ENCODE measurements around the gene GRIN2A. TPM values are rescaled to one million over a fixed set of nuclear protein-coding genes. Genes with fewer than 3 reads are reported as not detected.

The GRIN2A gene
- total and polyA plus RNA-seq, 5 donors from 2014 or later = not detected

DNA sequence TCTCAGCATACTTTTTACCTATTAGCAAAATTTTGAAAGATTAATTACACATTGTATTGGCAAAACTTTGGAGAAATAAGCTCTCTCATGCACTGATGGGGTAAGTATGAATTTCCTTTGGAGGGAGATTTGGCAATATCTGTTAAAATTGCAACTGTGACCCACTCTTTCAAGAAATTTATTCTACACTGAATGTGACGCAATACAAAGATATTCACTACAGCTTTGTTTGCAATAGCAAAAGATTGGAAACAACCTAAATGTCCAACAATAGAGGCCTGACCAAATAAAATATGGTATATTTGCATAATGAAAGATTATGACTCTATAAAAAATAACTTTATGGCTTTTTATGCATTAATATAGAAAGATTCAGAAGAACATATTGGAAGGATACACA lies 363.5 kb downstream of the GRIN2A start:
- Mint-ChIP-seq H3K9me3 (peaks cover 0 to 5% (median 2%) of the 10 kb centered on the region in 7 donors), H3K27me3 (no peaks in the 10 kb centered on the region), H3K4me1 (no peaks in the 10 kb centered on the region), H3K36me3 (no peaks in the 10 kb centered on the region), H3K4me3 (no peak overlapping the region), H3K27ac (no peak overlapping the region)
- ATAC-seq (ENCODE audit: low read depth in 2 of 2) = no peak
- H3K4me3 ChIP-seq (ENCODE audit: low read depth, low read length) = no peak overlapping the region
- H3K27ac ChIP-seq (ENCODE audit: insufficient read depth, low read length, poor library complexity, severe bottlenecking) = no peak overlapping the region
- DNase-seq = no peak
- no peaks in the 10 kb centered on the region for H3K27me3 ChIP-seq (ENCODE audit: control insufficient read depth, insufficient read depth, low read length)
- H3K4me1 ChIP-seq (ENCODE audit: control insufficient read depth, insufficient read depth, low read length, poor library complexity, severe bottlenecking) = no peaks in the 10 kb centered on the region
- H3K9me3 ChIP-seq (ENCODE audit: control insufficient read depth in 2 of 2, low read length in 2 of 2) = no peaks in the 10 kb centered on the region
- no peaks in the 10 kb centered on the region for H3K36me3 ChIP-seq (ENCODE audit: control insufficient read depth, insufficient read depth, low read length)

DNA sequence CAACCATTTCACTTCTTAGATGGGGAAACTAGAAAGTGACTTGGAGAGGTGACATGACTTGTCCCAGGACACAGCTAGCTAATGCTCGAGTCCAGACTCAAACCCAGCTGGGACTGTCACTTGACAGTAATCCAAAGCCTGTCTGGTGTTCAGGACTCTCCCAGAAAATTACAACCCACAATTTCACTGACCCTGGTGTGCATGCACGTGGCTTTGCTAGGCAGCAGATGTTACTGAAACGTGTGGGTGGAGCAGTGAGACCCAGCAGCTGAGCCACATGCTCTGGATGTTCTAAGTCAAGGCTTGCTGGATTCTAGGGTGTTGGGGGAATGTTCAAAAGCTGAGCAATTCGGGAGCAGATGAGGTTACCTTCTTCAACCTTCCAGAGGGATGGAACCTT lies 364.6 kb downstream of the GRIN2A start:
- H3K36me3 Mint-ChIP-seq = no peaks in the 10 kb centered on the region
- no peak for DNase-seq
- no peaks in the 10 kb centered on the region for H3K27me3 ChIP-seq (ENCODE audit: control insufficient read depth, insufficient read depth, low read length)
- no peaks in the 10 kb centered on the region for H3K4me1 ChIP-seq (ENCODE audit: control insufficient read depth, insufficient read depth, low read length, poor library complexity, severe bottlenecking)
- H3K27ac ChIP-seq (ENCODE audit: insufficient read depth, low read length, poor library complexity, severe bottlenecking) = no peak overlapping the region
- H3K9me3 ChIP-seq (ENCODE audit: control insufficient read depth in 2 of 2, low read length in 2 of 2) = no peaks in the 10 kb centered on the region
- H3K4me3 Mint-ChIP-seq = no peak overlapping the region
- H3K36me3 ChIP-seq (ENCODE audit: control insufficient read depth, insufficient read depth, low read length) = no peaks in the 10 kb centered on the region
- H3K27ac Mint-ChIP-seq = no peak overlapping the region
- H3K9me3 Mint-ChIP-seq = peaks cover 0 to 5% (median 3%) of the 10 kb centered on the region in 7 donors
- no peak for ATAC-seq (ENCODE audit: low read depth in 2 of 2)
- no peak overlapping the region for H3K4me3 ChIP-seq (ENCODE audit: low read depth, low read length)
- no peaks in the 10 kb centered on the region for H3K4me1 Mint-ChIP-seq
- peaks cover 4% of the 10 kb centered on the region for H3K27me3 Mint-ChIP-seq

DNA sequence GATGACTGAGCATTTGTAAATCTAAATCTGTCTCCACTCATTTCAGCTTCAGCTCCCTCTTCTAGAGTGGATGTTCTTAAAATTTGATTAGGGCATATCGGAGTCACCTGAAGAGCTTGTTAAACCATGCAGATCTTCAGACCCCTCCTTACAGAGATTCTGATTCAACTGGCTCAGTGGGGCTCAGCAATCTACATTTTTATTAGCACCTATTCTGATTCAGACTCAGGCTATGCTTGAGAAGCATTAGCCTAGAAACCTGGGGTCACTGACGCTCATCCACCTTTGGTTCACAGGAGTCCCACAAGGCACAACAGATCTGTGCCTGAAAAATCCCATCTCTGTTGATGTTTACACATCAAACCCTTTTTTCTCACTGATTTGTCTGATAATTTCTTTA lies 365.6 kb downstream of the GRIN2A start:
- Histone ChIP-seq H3K4me1 (ENCODE audit: control insufficient read depth, insufficient read depth, low read length, poor library complexity, severe bottlenecking) (no peaks in the 10 kb centered on the region), H3K27me3 (ENCODE audit: control insufficient read depth, insufficient read depth, low read length) (no peaks in the 10 kb centered on the region), H3K4me3 (ENCODE audit: low read depth, low read length) (no peak overlapping the region), H3K36me3 (ENCODE audit: control insufficient read depth, insufficient read depth, low read length) (no peaks in the 10 kb centered on the region), H3K9me3 (ENCODE audit: control insufficient read depth in 2 of 2, low read length in 2 of 2) (no peaks in the 10 kb centered on the region), H3K27ac (ENCODE audit: insufficient read depth, low read length, poor library complexity, severe bottlenecking) (no peak overlapping the region)
- Mint-ChIP-seq H3K36me3 (no peaks in the 10 kb centered on the region), H3K27ac (no peak overlapping the region), H3K27me3 (peaks cover 4% of the 10 kb centered on the region), H3K4me1 (no peaks in the 10 kb centered on the region), H3K4me3 (no peak overlapping the region), H3K9me3 (peaks cover 0 to 4% (median 2%) of the 10 kb centered on the region in 7 donors)
- ATAC-seq (ENCODE audit: low read depth in 2 of 2) (no peak), DNase-seq (no peak)

DNA sequence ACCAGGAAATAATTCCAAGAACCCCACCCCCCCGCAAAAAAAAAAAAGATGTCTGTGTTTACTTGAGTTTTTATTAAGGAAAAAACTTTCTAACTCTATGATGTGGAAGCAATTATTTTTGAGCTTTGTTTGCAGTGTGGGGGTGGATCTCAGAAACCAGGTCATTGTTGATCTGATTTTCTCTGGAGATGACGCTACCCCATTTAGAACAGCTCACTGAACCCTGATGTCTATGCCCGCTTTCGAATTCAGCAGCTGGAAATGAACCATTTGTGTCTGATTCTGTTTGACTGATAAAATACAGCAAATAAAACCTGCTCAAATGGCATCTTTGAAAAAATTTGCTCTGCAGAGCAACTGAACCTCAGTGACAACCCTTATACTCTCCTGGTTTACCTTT lies 368.6 kb downstream of the GRIN2A start:
- Mint-ChIP-seq H3K4me1 (no peaks in the 10 kb centered on the region), H3K27me3 (peaks cover 4% of the 10 kb centered on the region), H3K27ac (no peak overlapping the region), H3K36me3 (no peaks in the 10 kb centered on the region), H3K9me3 (peaks cover 0 to 4% (median 0%) of the 10 kb centered on the region in 7 donors), H3K4me3 (no peak overlapping the region)
- Histone ChIP-seq H3K27me3 (ENCODE audit: control insufficient read depth, insufficient read depth, low read length) (no peaks in the 10 kb centered on the region), H3K9me3 (ENCODE audit: control insufficient read depth in 2 of 2, low read length in 2 of 2) (no peaks in the 10 kb centered on the region), H3K4me3 (ENCODE audit: low read depth, low read length) (no peak overlapping the region), H3K36me3 (ENCODE audit: control insufficient read depth, insufficient read depth, low read length) (no peaks in the 10 kb centered on the region), H3K27ac (ENCODE audit: insufficient read depth, low read length, poor library complexity, severe bottlenecking) (no peak overlapping the region), H3K4me1 (ENCODE audit: control insufficient read depth, insufficient read depth, low read length, poor library complexity, severe bottlenecking) (no peaks in the 10 kb centered on the region)
- DNase-seq (no peak), ATAC-seq (ENCODE audit: low read depth in 2 of 2) (no peak)

DNA sequence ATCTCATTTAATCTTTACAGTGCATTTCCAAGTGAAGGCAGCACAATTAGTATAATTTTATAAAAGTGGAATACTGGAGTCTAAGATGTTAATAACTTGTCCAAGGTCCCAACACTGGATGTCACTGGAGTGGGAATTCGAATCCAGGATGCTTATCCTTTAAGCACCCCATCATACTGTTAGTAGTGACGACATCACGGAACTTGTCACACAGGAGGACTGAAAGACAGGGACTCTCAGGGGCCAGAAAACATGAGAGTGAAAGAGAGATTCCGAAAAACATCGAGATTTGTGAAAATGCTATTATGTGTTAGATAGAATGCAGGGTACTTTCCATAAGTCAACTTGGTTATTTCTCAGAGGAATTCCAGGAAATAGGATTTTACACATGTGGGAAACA lies 374.0 kb downstream of the GRIN2A start:
- H3K27me3 Mint-ChIP-seq = peaks cover 4% of the 10 kb centered on the region

DNA sequence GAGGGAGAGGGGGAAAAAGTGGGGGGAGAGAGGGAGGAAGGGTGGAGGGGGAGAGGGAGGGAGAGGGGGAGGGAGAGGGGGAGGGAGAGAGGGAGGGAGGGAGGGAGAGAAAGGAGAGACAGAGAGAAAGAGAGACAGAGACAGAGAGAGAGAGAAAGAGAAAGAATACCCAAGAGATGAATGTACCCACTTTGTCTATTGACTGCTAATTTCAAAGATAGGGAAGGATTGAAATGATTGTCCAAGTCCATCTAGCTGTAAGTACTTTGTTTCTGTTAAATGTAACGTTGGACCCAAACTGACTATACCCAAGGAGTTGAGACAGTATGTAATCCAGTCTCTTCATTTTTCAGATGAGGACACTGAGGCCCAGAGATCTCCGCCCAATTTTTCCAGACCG lies 374.9 kb downstream of the GRIN2A start:
- peaks cover 0 to 6% (median 2%) of the 10 kb centered on the region in 7 donors for H3K9me3 Mint-ChIP-seq
- H3K4me3 Mint-ChIP-seq = no peak overlapping the region
- H3K36me3 Mint-ChIP-seq = no peaks in the 10 kb centered on the region
- no peaks in the 10 kb centered on the region for H3K36me3 ChIP-seq (ENCODE audit: control insufficient read depth, insufficient read depth, low read length)
- DNase-seq (no peak), ATAC-seq (ENCODE audit: low read depth in 2 of 2) (no peak)
- no peaks in the 10 kb centered on the region for H3K4me1 ChIP-seq (ENCODE audit: control insufficient read depth, insufficient read depth, low read length, poor library complexity, severe bottlenecking)
- no peak overlapping the region for H3K4me3 ChIP-seq (ENCODE audit: low read depth, low read length)
- no peak overlapping the region for H3K27ac ChIP-seq (ENCODE audit: insufficient read depth, low read length, poor library complexity, severe bottlenecking)
- no peaks in the 10 kb centered on the region for H3K27me3 ChIP-seq (ENCODE audit: control insufficient read depth, insufficient read depth, low read length)
- H3K9me3 ChIP-seq (ENCODE audit: control insufficient read depth in 2 of 2, low read length in 2 of 2) = peaks cover 0 to 2% of the 10 kb centered on the region in 2 experiments
- no peak overlapping the region for H3K27ac Mint-ChIP-seq
- H3K27me3 Mint-ChIP-seq = no peaks in the 10 kb centered on the region
- H3K4me1 Mint-ChIP-seq = no peaks in the 10 kb centered on the region

More for the DNA sequence above, 374.0 kb downstream of the GRIN2A start:
- Histone ChIP-seq H3K9me3 (ENCODE audit: control insufficient read depth in 2 of 2, low read length in 2 of 2) (peaks cover 0 to 2% of the 10 kb centered on the region in 2 experiments), H3K27me3 (ENCODE audit: control insufficient read depth, insufficient read depth, low read length) (no peaks in the 10 kb centered on the region), H3K27ac (ENCODE audit: insufficient read depth, low read length, poor library complexity, severe bottlenecking) (no peak overlapping the region), H3K4me1 (ENCODE audit: control insufficient read depth, insufficient read depth, low read length, poor library complexity, severe bottlenecking) (no peaks in the 10 kb centered on the region), H3K4me3 (ENCODE audit: low read depth, low read length) (no peak overlapping the region), H3K36me3 (ENCODE audit: control insufficient read depth, insufficient read depth, low read length) (no peaks in the 10 kb centered on the region)
- no peak overlapping the region for H3K4me3 Mint-ChIP-seq
- ATAC-seq (ENCODE audit: low read depth in 2 of 2) = no peak
- H3K36me3 Mint-ChIP-seq = no peaks in the 10 kb centered on the region
- H3K27ac Mint-ChIP-seq = no peak overlapping the region
- peaks cover 0 to 6% (median 2%) of the 10 kb centered on the region in 7 donors for H3K9me3 Mint-ChIP-seq
- DNase-seq = no peak
- H3K4me1 Mint-ChIP-seq = no peaks in the 10 kb centered on the region

DNA sequence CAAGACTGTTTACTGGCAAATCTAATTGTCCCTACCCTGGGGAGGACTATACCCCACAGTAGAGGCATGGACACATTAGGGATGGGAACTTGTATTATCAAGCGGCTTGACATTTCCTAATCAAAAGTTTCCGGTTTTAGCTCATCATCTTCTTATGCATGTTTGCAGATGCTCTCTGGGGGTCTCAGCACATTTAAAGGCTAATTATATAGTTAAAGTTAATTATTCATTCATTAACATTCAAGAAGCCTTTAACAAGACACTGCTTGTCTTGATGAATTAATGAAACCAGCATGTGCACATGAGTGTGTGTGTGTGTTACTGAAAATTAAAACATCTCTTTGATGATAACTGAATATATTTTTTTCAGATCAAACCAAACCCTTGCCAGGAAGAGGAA lies 377.1 kb downstream of the GRIN2A start:
- no peak overlapping the region for H3K4me3 Mint-ChIP-seq
- H3K4me3 ChIP-seq (ENCODE audit: low read depth, low read length) = no peak overlapping the region
- no peaks in the 10 kb centered on the region for H3K27me3 ChIP-seq (ENCODE audit: control insufficient read depth, insufficient read depth, low read length)
- H3K9me3 ChIP-seq (ENCODE audit: control insufficient read depth in 2 of 2, low read length in 2 of 2) = peaks cover 0 to 2% of the 10 kb centered on the region in 2 experiments
- H3K4me1 Mint-ChIP-seq = no peaks in the 10 kb centered on the region
- H3K27ac ChIP-seq (ENCODE audit: insufficient read depth, low read length, poor library complexity, severe bottlenecking) = no peak overlapping the region
- no peak for DNase-seq
- no peak for ATAC-seq (ENCODE audit: low read depth in 2 of 2)
- H3K27ac Mint-ChIP-seq = no peak overlapping the region
- H3K4me1 ChIP-seq (ENCODE audit: control insufficient read depth, insufficient read depth, low read length, poor library complexity, severe bottlenecking) = no peaks in the 10 kb centered on the region
- no peaks in the 10 kb centered on the region for H3K36me3 Mint-ChIP-seq
- H3K36me3 ChIP-seq (ENCODE audit: control insufficient read depth, insufficient read depth, low read length) = no peaks in the 10 kb centered on the region
- no peaks in the 10 kb centered on the region for H3K27me3 Mint-ChIP-seq
- H3K9me3 Mint-ChIP-seq = peaks cover 0 to 6% (median 4%) of the 10 kb centered on the region in 7 donors

DNA sequence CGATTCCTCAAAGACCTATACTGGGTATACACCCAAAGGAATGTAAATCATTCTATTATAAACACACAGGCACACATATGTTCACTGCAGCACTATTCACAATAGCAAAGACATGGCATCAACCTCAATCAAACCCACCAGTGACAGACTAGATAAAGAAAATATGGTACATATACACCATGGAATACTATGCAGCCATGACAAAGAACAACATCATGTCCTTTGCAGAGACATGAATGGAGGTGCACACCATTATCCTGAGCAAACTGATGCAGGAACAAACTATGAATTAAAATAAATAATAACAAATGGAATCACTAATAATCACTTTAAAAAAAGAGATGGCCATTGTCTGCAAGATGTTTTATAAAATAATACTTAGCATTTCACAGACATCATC lies 380.1 kb downstream of the GRIN2A start:
- Mint-ChIP-seq H3K27me3 (no peaks in the 10 kb centered on the region), H3K36me3 (no peaks in the 10 kb centered on the region), H3K9me3 (peaks cover 0 to 6% (median 4%) of the 10 kb centered on the region in 7 donors), H3K4me3 (no peak overlapping the region), H3K4me1 (no peaks in the 10 kb centered on the region), H3K27ac (no peak overlapping the region)
- no peak overlapping the region for H3K27ac ChIP-seq (ENCODE audit: insufficient read depth, low read length, poor library complexity, severe bottlenecking)
- no peaks in the 10 kb centered on the region for H3K36me3 ChIP-seq (ENCODE audit: control insufficient read depth, insufficient read depth, low read length)
- H3K9me3 ChIP-seq (ENCODE audit: control insufficient read depth in 2 of 2, low read length in 2 of 2) = no peaks in the 10 kb centered on the region
- ATAC-seq (ENCODE audit: low read depth in 2 of 2) (no peak), DNase-seq (no peak)
- no peaks in the 10 kb centered on the region for H3K27me3 ChIP-seq (ENCODE audit: control insufficient read depth, insufficient read depth, low read length)
- H3K4me1 ChIP-seq (ENCODE audit: control insufficient read depth, insufficient read depth, low read length, poor library complexity, severe bottlenecking) = no peaks in the 10 kb centered on the region
- H3K4me3 ChIP-seq (ENCODE audit: low read depth, low read length) = no peak overlapping the region
